Measurements from ENCODE around the gene CBFA2T3. TPM values are rescaled to one million over a fixed set of nuclear protein-coding genes. Genes with fewer than 3 reads are reported as not detected.

The CBFA2T3 gene
- total and polyA plus RNA-seq, 10 donors, result 8.4 to 59.8 (median 26.3) TPM

DNA sequence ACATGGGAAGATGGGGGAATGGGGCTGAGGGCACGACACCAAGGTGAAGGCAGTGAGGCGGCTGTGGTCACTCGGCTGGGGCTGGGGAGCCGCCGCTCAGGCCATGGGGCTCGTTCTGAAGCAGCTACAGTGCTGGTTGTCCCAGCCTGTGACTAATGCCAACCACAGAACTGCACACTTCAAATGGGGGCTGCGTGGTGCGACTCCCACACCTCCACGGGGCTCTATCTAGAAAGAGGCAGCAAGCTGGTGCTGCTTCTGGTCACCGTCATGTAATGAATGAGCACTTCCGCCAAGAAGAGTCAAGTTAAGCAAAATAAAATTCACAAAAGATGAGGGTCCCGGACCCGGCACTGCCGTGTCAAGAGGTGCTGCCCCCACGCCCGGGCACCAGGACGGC lies 140.2 kb downstream of the CBFA2T3 start:
- intact Hi-C loops (cut with DNase I; ENCODE audit: low total_unique reads), result no loop called here
- Histone ChIP-seq H3K27me3 (replicated peaks in 1 of 7) (no peaks in the 10 kb centered on the region), H3K4me1 (peaks cover 0 to 26% (median 11%) of the 10 kb centered on the region in 6 donors), H3K27ac (no peak overlapping the region), H3K36me3 (peaks cover 0 to 84% (median 38%) of the 10 kb centered on the region in 6 donors), H3K9me3 (no peaks in the 10 kb centered on the region), H3K4me3 (no peak overlapping the region)
- DNase-seq, result no peak
- 84 to 90% (median 90%) methylated on average over 12 to 17 of the region's 17 CpGs for WGBS, 5 donors
- TF ChIP-seq POLR2A (IDR thresholded peaks at IDR 0.05) (no peak), POLR2AphosphoS5 (IDR thresholded peaks at IDR 0.05) (no peak)
- TF ChIP-seq, protein P1, sequence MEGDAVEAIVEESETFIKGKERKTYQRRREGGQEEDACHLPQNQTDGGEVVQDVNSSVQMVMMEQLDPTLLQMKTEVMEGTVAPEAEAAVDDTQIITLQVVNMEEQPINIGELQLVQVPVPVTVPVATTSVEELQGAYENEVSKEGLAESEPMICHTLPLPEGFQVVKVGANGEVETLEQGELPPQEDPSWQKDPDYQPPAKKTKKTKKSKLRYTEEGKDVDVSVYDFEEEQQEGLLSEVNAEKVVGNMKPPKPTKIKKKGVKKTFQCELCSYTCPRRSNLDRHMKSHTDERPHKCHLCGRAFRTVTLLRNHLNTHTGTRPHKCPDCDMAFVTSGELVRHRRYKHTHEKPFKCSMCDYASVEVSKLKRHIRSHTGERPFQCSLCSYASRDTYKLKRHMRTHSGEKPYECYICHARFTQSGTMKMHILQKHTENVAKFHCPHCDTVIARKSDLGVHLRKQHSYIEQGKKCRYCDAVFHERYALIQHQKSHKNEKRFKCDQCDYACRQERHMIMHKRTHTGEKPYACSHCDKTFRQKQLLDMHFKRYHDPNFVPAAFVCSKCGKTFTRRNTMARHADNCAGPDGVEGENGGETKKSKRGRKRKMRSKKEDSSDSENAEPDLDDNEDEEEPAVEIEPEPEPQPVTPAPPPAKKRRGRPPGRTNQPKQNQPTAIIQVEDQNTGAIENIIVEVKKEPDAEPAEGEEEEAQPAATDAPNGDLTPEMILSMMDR (IDR thresholded peaks at IDR 0.05 in 8 of 11, conservative IDR thresholded peaks at IDR 0.05 in 3 of 11), result no peak

DNA sequence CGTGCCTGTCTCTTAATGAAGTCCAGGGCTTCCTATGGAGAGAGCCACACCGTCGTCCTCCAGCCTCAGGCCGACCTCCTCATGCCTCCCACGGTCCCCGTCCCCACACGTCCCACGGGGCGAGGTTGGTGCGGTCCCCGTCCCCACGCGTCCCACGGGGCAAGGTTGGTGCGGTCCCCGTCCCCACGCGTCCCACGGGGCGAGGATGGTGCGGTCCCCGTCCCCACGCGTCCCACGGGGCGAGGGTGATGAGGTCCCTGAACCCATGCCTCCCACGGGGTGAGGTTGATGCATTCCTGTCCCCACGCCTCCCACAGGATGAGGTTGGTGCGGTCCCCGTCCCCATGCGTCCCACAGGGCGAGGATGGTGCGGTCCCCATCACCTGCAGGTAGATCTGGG lies 141.2 kb downstream of the CBFA2T3 start:
- peaks cover 0 to 16% (median 11%) of the 10 kb centered on the region in 6 donors for H3K4me1 ChIP-seq
- TF ChIP-seq, protein P1 (IDR thresholded peaks at IDR 0.05 in 8 of 11, conservative IDR thresholded peaks at IDR 0.05 in 3 of 11), result no peak
- no peak for TF ChIP-seq POLR2AphosphoS5 (IDR thresholded peaks at IDR 0.05)
- TF ChIP-seq POLR2A (IDR thresholded peaks at IDR 0.05), result no peak
- no peak overlapping the region for H3K4me3 ChIP-seq
- intact Hi-C loops (cut with DNase I; ENCODE audit: low total_unique reads), result no loop called here
- H3K9me3 ChIP-seq, result no peaks in the 10 kb centered on the region
- no peak overlapping the region for H3K27ac ChIP-seq
- 81 to 90% (median 90%) methylated on average over 19 to 33 of the region's 33 CpGs for WGBS, 5 donors
- no peak for DNase-seq
- H3K36me3 ChIP-seq, result peaks cover 0 to 79% (median 35%) of the 10 kb centered on the region in 6 donors
- H3K27me3 ChIP-seq (replicated peaks in 1 of 7), result no peaks in the 10 kb centered on the region

DNA sequence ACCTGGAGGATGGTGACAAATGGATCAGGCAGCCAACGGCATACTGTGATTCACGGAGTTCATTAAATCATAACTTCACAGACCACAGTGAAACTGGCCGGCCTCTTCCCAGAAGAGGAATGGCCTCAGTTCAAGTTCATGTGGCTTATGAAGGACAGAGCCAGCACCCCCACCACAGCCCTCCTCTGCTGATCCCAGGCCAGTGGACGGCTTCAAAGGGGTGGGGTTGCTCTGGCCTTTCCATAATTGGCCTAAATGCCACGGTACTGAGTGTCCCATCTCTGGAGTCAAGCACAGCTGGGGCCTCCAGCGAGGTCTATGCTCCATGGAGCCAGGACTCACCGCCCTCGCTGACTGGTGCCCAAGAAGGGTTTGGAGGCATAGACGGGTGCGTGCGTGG lies 141.6 kb downstream of the CBFA2T3 start:
- peaks cover 0 to 79% (median 32%) of the 10 kb centered on the region in 6 donors for H3K36me3 ChIP-seq
- H3K9me3 ChIP-seq, result no peaks in the 10 kb centered on the region
- WGBS, 5 donors, result 77 to 90% (median 88%) methylated on average over 4 to 11 of the region's 11 CpGs
- H3K4me1 ChIP-seq, result peaks cover 0 to 13% (median 10%) of the 10 kb centered on the region in 6 donors
- no peak for DNase-seq
- TF ChIP-seq, protein P1 (IDR thresholded peaks at IDR 0.05 in 8 of 11, conservative IDR thresholded peaks at IDR 0.05 in 3 of 11), result no peak
- TF ChIP-seq POLR2AphosphoS5 (IDR thresholded peaks at IDR 0.05) (no peak), POLR2A (IDR thresholded peaks at IDR 0.05) (no peak)
- intact Hi-C loops (cut with DNase I; ENCODE audit: low total_unique reads), result no loop called here
- no peaks in the 10 kb centered on the region for H3K27me3 ChIP-seq (replicated peaks in 1 of 7)
- no peak overlapping the region for H3K4me3 ChIP-seq
- H3K27ac ChIP-seq, result no peak overlapping the region

DNA sequence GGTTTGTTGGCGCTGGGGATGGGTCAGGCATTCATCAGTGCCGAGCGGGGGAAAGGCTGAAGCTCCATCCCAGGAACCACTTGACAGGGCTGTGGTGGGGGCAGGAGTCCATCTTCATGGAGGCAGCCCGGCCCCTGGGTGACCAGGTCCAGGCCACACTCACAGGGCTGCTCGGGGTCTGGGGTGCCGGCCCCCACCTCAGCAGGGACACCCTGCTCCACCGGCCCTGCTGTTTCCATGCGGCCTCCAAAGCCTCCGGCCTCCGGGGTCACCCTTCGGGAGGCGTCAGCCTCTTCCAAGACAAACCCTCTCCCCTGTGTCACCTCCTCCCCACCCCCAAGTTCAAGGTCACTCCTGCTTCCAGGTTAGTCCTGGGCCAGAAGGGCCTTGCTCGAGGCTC lies 142.3 kb downstream of the CBFA2T3 start:
- H3K36me3 ChIP-seq, result peaks cover 0 to 79% (median 26%) of the 10 kb centered on the region in 6 donors
- no peaks in the 10 kb centered on the region for H3K27me3 ChIP-seq (replicated peaks in 1 of 7)
- WGBS, 5 donors, result 92 to 96% (median 94%) methylated on average over 9 to 13 of the region's 13 CpGs
- H3K4me1 ChIP-seq, result peaks cover 0 to 6% (median 4%) of the 10 kb centered on the region in 6 donors
- intact Hi-C loops (cut with DNase I; ENCODE audit: low total_unique reads), result no loop called here
- H3K27ac ChIP-seq, result no peak overlapping the region
- H3K9me3 ChIP-seq, result no peaks in the 10 kb centered on the region
- no peak overlapping the region for H3K4me3 ChIP-seq
- DNase-seq, result no peak
- TF ChIP-seq POLR2AphosphoS5 (IDR thresholded peaks at IDR 0.05) (peak in 1 of 3 donors; percentile 8), POLR2A (IDR thresholded peaks at IDR 0.05) (no peak)
- TF ChIP-seq, protein P1 (IDR thresholded peaks at IDR 0.05 in 8 of 11, conservative IDR thresholded peaks at IDR 0.05 in 3 of 11), result no peak

Data from spleen (tissue), 11 donors.